Adrenal gland (tissue), 5 donors: Measurements from ENCODE around the gene PNMT.

Experiments
- CTCF ChIP-seq, 6 experiments: fragments of 450-650 bp in 4 of 6; fragments of 200-600 bp in 2 of 6; sonication (generic) in 1 of 6; IDR thresholded peaks; 1 replicate in 5 of 6; 2 replicates in 1 of 6; pipeline versions ENCODE4 v1.5.1 to v1.8.0; 2016 to 2021; ENCODE audit warnings: antibody characterized with exemption in 6 of 6, mild to moderate bottlenecking in 2 of 6, moderate library complexity in 1 of 6
- POLR2A ChIP-seq, 2 donors: fragments of 450-650 bp; IDR thresholded peaks; one replicate each; pipeline ENCODE4 v1.6.1; 2017; ENCODE audit warnings: antibody characterized with exemption in 2 of 2, mild to moderate bottlenecking in 2 of 2, moderate library complexity in 1 of 2
- donor health status: DM: no; HTN: no; CAD: no.

DNA sequence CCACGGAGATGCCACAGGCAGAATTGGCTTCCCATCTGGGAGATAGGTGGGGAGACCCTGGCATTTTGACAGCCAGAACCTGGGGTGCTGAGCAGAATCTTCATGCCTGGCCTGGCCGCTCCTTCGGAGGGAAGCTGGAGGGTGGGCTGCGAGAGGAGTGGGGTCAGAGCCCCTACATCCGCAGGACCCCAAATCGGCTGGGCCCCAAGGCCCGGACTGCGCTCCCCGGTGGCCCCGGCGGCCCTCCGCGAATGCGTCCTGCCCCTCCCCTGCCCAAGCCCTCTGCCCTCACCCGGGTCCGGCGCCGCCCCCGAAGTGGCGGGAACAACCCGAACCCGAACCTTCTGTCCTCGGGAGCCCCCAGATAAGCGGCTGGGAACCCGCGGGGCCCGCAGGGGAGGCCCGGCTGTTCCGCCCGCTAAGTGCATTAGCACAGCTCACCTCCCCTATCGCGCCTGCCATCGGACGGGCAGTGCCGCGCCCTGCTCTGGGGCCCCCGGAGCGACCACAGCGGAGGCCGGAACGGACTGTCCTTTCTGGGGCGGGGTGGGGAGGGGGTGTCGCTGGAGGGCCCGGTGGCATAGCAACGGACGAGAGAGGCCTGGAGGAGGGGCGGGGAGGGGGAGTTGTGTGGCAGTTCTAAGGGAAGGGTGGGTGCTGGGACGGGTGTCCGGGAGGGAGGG is 850 bp upstream of the PNMT start:
- no peak for TF ChIP-seq CTCF (IDR thresholded peaks at IDR 0.05)
- no peak for TF ChIP-seq POLR2A (IDR thresholded peaks at IDR 0.05)
